WTC11 (cell line): ENCODE data around the gene ATL3.
"Not testable (repeated sequence)": the region's sequence is repeated elsewhere in the genome, so short reads cannot be mapped to it uniquely, and the experiment has no call there.

Source experiments
- CTCF ChIP-seq: fragments of 200-600 bp; IDR thresholded peaks from 2 replicates; pipeline ENCODE4 v1.8.0; 2022; ENCODE audit warnings: antibody characterized with exemption
- E2F1 ChIP-seq: sonication (generic); formaldehyde crosslinking; IDR thresholded peaks from 2 replicates; pipeline ENCODE4 v1.8.0; 2022; ENCODE audit warnings: mild to moderate bottlenecking, missing genetic modification reagents
- FOXP4 ChIP-seq: sonication (generic); formaldehyde crosslinking; IDR thresholded peaks from 2 replicates; pipeline ENCODE4 v1.8.0; 2022; ENCODE audit warnings: mild to moderate bottlenecking, missing genetic modification reagents
- IRF1 ChIP-seq: sonication (generic); formaldehyde crosslinking; IDR thresholded peaks from 2 replicates; pipeline ENCODE4 v1.8.0; 2023; ENCODE audit warnings: missing genetic modification reagents
- PRRX2 ChIP-seq: fragments of 250-450 bp; sonication (Bioruptor Pico); IDR thresholded peaks from 2 replicates; pipeline ENCODE4 v1.8.0; 2021; ENCODE audit warnings: mild to moderate bottlenecking
- USF2 ChIP-seq: sonication (generic); formaldehyde crosslinking; IDR thresholded peaks from 2 replicates; pipeline ENCODE4 v1.8.1; 2023; ENCODE audit warnings: mild to moderate bottlenecking, missing genetic modification reagents, moderate library complexity

GRCh38 chr11:63685158-63685721, 14.1 kb upstream of the ATL3 start:
- not testable (repeated sequence) for TF ChIP-seq FOXP4 (CRISPR knock-in tag); PRRX2 (CRISPR knock-in tag); USF2 (CRISPR knock-in tag); IRF1 (CRISPR knock-in tag); E2F1 (CRISPR knock-in tag); CTCF
